GM21825 (cell line): ENCODE data around the gene KCP.

ENCODE experiments used
- ATAC-seq: cut with Tn5 transposase; IDR thresholded peaks from one replicate; pipeline ENCODE4 v1.9.1; 2021; ENCODE audit warnings: mild to moderate bottlenecking, moderate library complexity; ENCODE audit not compliant: unreplicated experiment

The KCP gene

DNA sequence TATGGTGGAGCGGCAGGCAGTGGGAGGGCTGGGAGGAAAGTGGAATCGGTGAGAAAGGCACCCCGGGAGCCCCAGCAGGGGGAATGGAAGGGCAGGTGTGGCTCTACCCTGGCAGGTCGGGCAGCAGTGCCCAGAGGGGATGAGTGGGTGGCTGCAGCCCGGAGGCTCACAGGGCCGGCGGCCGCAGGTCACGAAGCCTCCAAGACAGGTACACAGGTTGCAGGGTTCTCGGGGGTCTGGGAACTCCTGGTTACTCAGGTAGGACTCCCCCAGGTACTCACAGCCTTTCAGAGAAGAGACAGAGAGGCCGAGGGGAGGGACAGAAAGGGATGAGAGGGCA, 21.8 kb downstream of the KCP start:
- ATAC-seq, result no peak

DNA sequence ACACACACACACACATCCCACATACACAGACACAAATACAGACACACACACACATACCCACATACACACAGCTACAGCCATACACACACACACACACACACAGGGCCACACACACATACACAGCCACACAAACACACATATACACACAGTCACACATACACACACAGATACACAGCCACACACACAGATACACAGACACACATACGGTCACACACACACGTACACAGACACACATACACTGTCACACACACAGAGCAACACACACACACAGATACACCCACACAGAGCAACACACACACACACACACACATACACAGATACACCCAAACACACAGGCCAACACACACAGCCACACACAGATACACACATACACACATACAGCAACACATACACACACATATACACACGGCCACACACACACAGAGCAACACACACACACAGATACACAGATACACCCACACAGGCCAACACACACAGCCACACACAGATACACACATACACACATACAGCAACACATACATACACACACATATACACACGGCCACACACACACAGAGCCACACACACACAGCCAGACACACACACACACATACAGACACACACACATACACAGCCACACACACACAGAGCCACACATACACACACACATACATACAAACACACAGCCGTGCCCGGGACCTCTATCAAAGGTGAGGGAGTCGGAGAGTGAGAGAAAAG, 22.3 kb downstream of the KCP start:
- ATAC-seq, result no peak

DNA sequence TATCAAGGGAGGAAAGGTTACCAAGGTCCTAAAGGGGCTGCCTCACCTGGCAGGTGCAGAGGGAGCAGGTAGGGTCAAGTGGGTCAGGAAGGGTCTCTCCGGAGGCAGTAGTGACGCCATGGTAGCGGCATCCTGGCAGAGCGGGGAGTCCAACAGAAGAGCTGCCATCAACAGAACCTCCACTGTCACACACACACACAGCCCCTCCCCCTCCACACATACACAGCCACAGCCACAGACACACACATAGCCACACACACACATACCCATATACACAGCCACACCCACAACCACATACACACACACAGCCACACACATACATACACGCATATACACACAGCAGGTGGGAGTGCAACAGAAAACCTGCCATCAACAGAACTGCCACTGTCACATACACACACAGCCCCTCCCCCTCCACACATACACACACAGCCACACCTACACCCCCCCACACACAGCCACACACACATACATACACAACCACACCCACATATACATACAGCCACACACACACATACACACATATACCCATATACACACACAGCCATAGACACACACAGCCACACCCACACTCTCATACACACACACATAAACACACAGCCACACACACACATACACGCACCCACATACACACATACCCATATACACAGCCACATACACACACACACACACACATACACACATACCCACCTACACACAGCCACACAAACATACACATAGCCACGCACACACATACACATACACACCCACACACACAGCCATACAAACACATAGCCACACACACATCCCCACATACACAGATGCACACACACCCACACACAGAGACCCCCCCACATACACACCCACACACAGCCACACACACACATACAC, 23.1 kb downstream of the KCP start:
- ATAC-seq, result no peak

DNA sequence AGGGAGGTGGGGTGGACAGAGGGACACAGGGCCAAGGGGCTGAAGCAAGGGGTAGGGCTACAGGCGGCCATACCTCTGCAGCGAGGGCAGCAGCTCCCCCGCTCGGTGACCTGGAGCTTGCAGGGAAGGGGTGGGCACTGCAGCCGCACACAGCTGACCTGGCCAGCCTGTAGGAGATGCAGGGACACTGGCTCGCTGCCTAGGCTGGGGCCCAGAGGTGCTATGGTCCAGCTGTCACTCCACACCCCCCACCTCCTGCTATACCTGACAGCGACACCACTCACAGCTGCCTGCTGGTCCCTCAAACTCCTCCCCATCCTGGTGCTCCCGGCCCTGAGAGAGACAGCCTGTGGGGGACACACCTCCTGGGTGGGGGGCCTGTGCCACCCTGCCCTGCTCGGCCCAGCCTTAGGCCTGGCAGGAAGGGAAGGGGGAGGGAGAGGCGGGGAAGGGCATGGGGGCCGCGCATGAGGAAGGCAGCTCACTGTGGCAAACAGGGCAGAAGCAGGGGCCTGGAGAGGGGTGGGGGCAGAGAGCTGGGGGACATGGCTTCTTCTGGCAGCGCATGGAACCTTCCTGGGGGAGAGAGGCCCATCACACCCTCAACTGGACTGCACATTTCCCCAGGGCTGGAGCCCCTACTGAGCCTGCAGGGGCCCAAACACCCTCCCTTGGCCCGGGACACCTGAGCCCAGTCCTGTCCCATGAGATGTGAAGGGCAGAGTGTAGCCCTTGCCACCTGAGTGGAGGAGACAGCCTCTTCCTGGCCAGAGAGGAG, 23.9 kb downstream of the KCP start:
- ATAC-seq, result no peak

DNA sequence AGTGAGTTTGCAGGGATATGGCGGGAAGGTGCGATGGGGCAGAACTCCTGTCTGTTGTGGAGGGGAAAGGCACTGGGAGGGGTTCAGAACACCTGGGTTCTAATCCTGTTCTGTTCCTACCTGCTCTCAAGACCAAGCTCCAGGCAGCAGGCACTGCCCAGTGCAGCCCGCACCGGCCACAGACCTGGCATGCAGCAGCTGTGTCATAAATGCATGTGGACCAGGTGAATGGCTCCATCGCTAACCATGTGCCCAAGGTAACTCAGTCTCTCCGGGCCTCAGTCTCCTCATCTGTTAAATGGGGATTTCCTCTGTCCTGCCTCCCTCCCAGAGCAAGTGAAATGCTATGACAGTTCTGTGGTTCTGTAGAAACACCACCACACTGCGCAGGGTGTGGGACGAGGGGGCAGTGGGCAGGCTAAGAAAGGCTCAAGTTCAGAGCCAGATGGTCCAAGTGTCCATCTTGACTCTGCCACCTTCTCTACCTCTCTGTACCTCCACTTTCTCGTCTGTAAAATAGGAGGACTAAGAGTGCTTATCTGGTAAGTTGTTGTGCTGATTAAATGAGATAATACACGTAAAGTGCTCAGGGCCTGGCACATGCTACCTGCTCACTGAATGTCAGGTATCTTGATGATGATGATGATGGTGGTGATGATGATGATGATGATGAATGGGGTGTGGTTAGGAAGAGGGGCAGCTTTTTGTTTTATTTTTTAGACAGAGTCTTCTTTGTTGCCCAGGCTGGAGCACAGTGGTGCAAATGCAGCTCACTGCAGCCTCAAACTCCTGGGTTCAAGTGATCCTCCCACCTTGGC, 24.9 kb downstream of the KCP start:
- ATAC-seq, result no peak

DNA sequence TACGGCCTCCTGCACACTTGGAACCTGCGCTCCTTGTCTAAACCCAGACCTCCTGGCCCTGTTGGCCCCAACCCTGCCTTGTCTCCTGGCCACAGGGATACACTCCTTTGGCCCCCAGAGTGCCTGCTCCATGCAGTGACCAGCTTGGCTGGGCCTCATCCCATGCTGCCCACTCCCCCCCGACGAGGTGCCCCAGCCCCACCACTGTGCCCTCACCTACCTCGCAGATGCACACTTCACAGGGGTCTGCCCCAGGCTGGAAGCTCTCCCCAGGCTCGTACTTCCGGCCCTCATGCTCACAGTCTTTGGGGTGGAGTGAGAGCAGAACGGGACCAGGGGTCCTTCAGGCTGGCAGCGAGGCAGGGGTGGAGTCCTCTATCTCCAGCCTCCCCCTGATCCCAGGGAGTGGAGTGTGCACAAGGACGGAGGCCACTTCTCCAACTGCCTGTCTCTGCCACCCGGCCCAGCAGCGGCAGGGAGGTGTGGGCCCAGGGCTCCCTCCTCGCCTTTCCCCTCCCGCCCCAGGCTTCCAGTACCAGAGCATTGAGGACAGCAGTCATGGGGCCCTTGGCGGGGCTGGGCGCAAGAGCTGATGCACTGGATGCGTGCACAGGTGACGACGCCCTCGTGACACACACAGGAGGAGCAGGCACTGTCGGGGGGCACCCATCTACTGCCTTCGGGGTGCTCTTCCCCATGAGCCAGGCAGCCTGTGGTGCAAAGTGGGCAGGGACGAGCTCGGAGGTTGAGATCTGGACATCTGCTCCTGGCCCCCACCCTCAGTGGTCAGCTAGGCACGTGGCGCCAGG, 25.7 kb downstream of the KCP start:
- ATAC-seq, result no peak

DNA sequence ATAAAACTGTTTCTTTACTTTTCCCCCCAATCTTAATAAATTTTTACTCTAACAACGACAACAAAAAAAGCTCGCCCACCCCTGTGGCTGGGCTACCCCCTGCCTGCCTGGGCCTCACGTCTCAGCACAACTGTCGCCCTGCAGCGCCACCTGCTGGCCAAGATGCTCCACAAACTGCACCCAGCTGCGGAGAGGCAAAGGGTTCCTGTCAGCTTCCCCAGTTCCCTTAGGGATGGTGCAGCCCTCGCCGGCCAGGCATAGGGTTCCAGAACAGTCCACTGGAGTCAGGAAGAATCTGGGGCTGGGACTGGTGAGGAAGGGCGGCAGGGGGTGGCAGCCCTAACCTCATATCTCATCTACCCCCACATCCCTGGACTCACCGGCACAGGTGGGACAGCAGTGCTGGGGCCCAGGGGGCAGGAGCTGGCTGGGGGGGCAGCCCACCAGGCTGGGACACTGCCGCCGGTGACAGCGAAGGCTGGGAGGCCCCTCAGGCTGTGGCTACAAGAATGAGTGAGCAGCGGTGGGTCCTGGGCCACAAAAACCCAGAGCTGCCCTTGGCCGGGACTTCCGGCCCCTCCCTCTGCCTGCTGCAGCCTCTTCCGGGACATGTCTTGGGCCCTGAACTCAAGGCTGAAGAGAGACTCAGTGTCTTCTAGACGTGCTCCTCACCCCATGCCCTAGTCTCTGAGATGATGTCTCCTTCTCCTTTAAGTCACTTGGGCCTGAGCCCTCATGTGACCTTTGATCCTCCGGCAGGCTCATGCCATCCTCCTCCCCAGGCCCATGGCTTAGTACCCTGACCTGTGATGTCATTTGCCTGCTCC, 26.7 kb downstream of the KCP start:
- ATAC-seq, result no peak

GRCh38 chr7:128882134-128882533, 28.4 kb downstream of the KCP start:
- ATAC-seq, result no peak

DNA sequence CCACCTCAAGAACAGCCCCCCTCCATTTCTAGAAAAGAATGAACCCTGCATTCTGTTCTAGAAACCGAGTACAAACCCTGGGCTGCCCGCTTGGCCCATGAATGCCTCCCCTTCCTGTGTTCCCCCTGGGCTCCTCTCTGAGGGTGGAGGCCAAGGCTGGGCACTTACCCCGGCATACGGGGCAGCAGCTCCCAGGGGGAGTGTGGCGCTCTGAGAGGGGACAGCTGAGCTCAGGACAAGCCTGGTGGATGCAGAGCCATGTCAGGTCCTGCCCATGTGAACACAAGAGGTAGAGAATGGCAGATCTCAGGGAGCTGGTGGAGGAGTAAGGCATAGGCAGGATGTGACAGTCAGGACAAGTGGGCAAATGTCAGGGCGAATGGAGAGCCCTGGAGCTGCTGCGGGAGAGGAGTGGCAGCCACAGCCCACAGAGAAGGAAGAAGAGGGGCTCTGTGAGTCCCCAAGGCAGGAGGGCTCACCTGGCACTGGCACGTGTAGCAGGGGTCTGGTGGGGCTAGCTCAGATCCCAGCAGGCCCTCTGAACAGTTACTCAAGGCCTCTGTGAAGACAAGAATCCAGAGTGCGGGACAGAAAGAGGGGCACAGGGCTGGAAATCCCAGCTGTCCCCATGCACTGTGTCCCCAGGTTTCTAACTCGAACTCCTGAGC, 28.9 kb downstream of the KCP start:
- ATAC-seq, result no peak

GRCh38 chr7:128880791-128881457, 29.6 kb downstream of the KCP start:
- no peak for ATAC-seq

- ATAC-seq, result no peak
Observed at GRCh38 chr7:128879939-128880746, 30.4 kb downstream of the KCP start.

DNA sequence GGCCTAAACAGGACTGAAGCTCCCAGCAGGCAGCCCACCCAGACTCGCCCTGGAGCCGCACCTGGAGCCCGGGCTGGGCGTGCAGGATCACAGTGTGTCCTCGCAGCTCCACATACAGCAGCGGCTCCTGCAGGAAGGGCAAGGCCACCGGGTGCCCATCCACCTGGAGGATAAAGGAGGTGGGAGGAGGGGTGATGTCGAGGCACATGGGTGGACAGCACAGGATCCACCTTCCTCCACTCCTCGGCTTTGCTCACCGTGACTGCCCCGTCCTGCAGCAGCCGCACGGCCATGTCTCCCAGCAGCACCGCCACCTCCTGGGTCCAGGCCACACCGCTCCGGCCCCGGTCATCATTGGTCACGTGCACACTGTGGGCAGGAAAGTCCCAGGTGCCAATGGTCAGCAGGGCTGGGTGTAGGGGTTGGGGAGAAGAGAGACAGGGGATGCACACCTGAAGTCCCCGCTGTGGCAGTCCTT, 31.0 kb downstream of the KCP start:
- no peak for ATAC-seq

- ATAC-seq, result no peak
Observed at GRCh38 chr7:128878226-128879105, 32.0 kb downstream of the KCP start.

DNA sequence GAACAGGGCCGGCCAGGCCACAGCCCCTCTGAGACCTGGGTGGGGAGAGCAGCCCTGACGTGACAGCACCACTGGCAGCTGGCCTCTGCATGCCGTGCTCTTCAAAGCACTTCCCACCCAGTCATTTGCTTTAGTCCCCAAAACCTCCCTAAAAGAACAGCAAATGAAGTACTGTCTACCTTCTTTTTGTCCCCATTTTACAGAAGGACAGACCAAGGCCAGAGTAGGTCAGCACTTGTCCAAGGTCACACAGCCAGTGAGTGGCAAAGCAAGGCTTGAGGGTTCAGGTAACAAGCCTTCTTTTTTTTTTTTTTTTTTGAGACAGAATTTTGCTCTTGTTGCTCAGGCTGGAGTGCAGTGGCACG, 32.8 kb downstream of the KCP start:
- no peak for ATAC-seq

DNA sequence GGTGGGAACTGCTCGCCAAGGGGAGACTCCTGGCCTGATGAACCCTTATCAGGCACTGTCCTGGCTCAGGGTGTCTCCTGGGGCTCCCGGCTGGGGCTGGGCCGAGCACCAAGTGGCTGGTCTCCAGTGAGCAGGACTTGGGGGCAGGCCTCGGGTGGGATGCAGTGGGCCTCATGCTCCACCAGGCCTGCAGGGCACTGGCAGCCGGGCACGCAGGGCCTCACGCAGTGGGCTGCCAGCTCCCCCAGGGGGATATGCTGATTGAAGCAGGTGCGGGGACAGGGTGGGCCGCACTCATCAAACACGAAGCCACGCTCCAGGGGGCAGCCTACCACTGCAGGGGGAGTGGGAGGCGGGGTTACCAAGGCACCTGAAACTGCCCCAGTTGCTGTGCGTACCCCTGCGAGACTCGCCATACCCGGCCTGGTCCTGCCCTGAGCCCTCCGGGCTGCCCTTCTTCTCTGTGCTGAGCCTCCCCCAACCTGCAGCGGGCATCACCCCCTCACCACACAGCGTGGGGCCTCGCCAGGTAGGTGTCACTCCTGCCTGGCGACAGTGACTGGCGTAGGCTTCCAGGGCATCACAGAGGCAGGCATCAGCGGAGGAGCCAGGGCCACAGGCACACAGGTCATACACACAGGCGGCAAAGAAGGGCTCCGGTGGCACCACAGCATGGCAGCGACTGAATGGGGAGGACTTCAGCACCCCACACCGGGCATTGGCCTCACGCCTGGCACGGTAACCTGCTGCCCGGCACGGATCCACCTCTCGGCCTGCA, 33.3 kb downstream of the KCP start:
- no peak for ATAC-seq
